Peyer's patch (tissue), 4 donors: ENCODE measurements around the gene HAP1.

Source experiments
- CTCF ChIP-seq, 6 experiments: fragments of 450-650 bp in 4 of 6; fragments of 200-600 bp in 2 of 6; sonication (generic) in 1 of 6; IDR thresholded peaks; one replicate each; pipeline ENCODE4 v1.5.1; 2017 to 2019; ENCODE audit warnings: antibody characterized with exemption in 6 of 6, mild to moderate bottlenecking in 3 of 6, moderate library complexity in 1 of 6
- POLR2A ChIP-seq, 2 donors: fragments of 450-650 bp; IDR thresholded peaks; one replicate each; pipeline ENCODE4 v1.5.1; 2017; ENCODE audit warnings: antibody characterized with exemption in 2 of 2, mild to moderate bottlenecking in 2 of 2, moderate library complexity in 2 of 2

DNA sequence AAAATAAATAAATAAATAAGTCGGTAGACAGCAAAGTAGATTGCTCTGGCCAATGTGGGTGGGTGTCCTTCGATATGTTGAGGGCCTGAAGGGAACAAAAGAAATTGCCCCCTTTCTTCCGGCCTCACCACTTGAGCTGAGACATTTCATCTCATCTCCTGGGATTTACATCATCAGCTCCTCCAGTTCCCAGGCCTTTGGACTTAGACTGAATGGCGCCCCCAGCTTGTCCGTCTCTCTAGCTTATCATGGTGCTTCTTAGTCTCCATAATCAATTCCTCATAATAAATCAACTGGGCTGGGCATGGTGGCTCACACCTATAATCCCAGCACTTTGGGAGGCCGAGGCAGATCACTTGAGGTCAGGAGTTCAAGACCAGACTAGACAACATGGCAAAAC, 13.8 kb upstream of the HAP1 start:
- no peak for TF ChIP-seq CTCF (IDR thresholded peaks at IDR 0.05)
- TF ChIP-seq POLR2A (IDR thresholded peaks at IDR 0.05): no peak
